ENCODE results near the gene TFR2. TPM values are rescaled to one million over a fixed set of nuclear protein-coding genes. Genes with fewer than 3 reads are reported as not detected.
A peak's percentile ranks its signal among the peaks of the same experiment; 100 is the strongest.

Gene TFR2
- total and polyA plus RNA-seq, 2 of the 13 experiments (the other 11 are each of a cell fraction or from before 2014, with no cell fraction given): 36.9 to 64.2 TPM

DNA sequence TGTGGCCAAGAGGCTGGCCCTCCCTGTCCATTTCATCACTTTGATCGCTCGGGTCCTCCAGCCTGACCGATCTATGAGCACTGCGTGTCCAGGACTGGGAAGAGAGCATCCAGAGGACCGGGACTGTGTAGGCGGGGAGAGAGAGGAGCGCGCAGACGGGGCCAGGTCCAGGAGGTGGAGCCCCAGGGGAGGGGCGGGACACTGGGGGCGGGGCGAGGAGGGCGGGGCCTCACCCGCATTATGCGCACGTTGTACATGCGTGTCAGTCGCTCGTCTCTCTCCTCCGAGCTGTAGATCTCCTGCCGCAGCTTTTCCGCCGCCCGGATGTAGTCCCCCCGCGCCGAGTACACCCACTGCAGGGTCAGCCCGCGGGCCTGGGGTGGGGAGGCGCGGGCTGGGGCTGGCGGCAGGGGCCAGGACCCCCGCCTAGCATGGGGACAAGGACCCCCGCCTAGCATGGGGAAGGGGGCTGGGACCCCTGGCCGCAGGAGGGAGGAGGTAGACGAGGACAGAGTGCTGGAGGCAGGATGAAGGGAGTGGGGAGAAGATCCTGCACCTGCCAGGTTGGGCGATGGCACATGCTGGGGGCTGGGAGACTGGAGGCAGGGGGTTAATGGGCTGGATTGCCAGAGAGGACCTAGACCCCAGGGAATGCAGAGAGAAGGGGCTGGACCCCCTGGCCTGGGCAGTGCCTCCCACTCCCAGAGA lies 14.7 kb downstream of the TFR2 start:
- TF ChIP-seq AGO2 (optimal IDR thresholded peaks at IDR 0.05; ENCODE audit: low read depth, low read length) (peak; percentile 30), WIZ (CRISPR knock-in tag; IDR thresholded peaks at IDR 0.05) (no peak), RBFOX2 (IDR thresholded peaks at IDR 0.05; ENCODE audit: low read depth, low read length) (0 out of 2 replicates have a peak, but pooled peaks have one; percentile 14), TCF7 (IDR thresholded peaks at IDR 0.05; ENCODE audit: low read depth) (no peak), XRCC5 (optimal IDR thresholded peaks at IDR 0.05; ENCODE audit: low read length) (no peak), NR2F2 (IDR thresholded peaks at IDR 0.05; ENCODE audit: borderline replicate concordance, low read depth) (no peak), HNF4G (IDR thresholded peaks at IDR 0.05; ENCODE audit: borderline replicate concordance, low read depth, low read length) (no peak), HNF4G (CRISPR knock-in tag; IDR thresholded peaks at IDR 0.05; ENCODE audit: borderline replicate concordance, low read depth) (no peak), FOXC1 (CRISPR knock-in tag; IDR thresholded peaks at IDR 0.05; ENCODE audit: borderline replicate concordance) (no peak)
- Histone ChIP-seq H3K4me2 (ENCODE audit: low read depth, low read length) (no peak overlapping the region), H3K9me3 (ENCODE audit: low read length) (no peaks in the 10 kb centered on the region), H3K79me2 (ENCODE audit: insufficient read depth, low read length) (no peaks in the 10 kb centered on the region), H2AFZ (ENCODE audit: low read length) (no peak overlapping the region), H3K27ac (ENCODE audit: extremely low read length, insufficient read depth, low read length) (no peak overlapping the region), H3K4me3 (replicated peaks in 1 of 3; ENCODE audit: insufficient read depth in 1 of 3, low read depth in 2 of 3, low read length in 3 of 3) (no peak overlapping the region), H4K20me1 (ENCODE audit: insufficient read depth, low read length) (peaks cover 6% of the 10 kb centered on the region; the same call in 1 of the 2 replicates), H3K9ac (ENCODE audit: insufficient read depth, low read depth, low read length) (no peak overlapping the region), H3K36me3 (replicated peaks in 1 of 2; ENCODE audit: control insufficient read depth in 1 of 2, insufficient read depth in 2 of 2, low read length in 2 of 2) (peaks cover 4 to 25% of the 10 kb centered on the region in 2 experiments; a peak in 4 of 5 replicates), H3K4me1 (ENCODE audit: insufficient read depth, low read length) (peaks cover 7% of the 10 kb centered on the region), H3K27me3 (ENCODE audit: control insufficient read depth in 1 of 2, insufficient read depth in 2 of 2, low read length in 2 of 2) (no peaks in the 10 kb centered on the region)
- in situ Hi-C loops (cut with HindIII; ENCODE audit: extremely low pct_ligation_motif_present, low pct_unique_long_range_greater_than_20kb): no loop called here
- DNase-seq (ENCODE audit: low spot score) (no peak), FAIRE-seq (no peak), ATAC-seq (no peak)
- WGBS (ENCODE audit: low lambda C conversion rate): 90% methylated on average over 25 of the region's 37 CpGs
- no TSS peak for BruUV-seq (replicated peaks)
- ChIA-PET POLR2A (interaction anchor here (0.9 kb wide), 2 partner anchors 14 to 40 kb away, joined by 3 to 4 read pairs; partner anchors contain the start of genes FBXO24, LRCH4 and MOSPD3), CTCF (ENCODE audit: low intra/inter-chr PET ratio, low total read pairs) (no interaction called here)
- intact Hi-C loops (cut with micrococcal nuclease; ENCODE audit: unreplicated experiment): no loop called here
